D721Med (cell line): Measurements from ENCODE around the gene PLEKHH1.

Experiments used
- DNase-seq: peaks from one replicate; pipeline ENCODE4 v3.0.0; 2011; ENCODE audit warnings: low spot score; ENCODE audit not compliant: insufficient read length
- FAIRE-seq: peaks from 2 replicates; lab custom pipeline; 2011; peaks lifted over from hg19 to GRCh38; lab: Jason Lieb, UNC
- CTCF ChIP-seq: IDR thresholded peaks from 2 replicates; pipeline ENCODE4 v1.5.1; 2012; ENCODE audit warnings: mild to moderate bottlenecking, control low read depth; ENCODE audit not compliant: insufficient read depth; ENCODE audit errors: missing control alignments

The PLEKHH1 gene

GRCh38 chr14:67630938-67631337 is 97.8 kb downstream of the PLEKHH1 start:
- no peak for FAIRE-seq
- no peak for TF ChIP-seq CTCF
- DNase-seq = no peak

- no peak for TF ChIP-seq CTCF
- FAIRE-seq = no peak
Measured at GRCh38 chr14:67633451-67634147, 100.5 kb downstream of the PLEKHH1 start.

GRCh38 chr14:67636361-67636919 is 103.3 kb downstream of the PLEKHH1 start:
- no peak for DNase-seq
- no peak for FAIRE-seq
- TF ChIP-seq CTCF = no peak

More at GRCh38 chr14:67633451-67634147, 100.5 kb downstream of the PLEKHH1 start:
- no peak for DNase-seq

- DNase-seq (no peak), FAIRE-seq (no peak)
- no peak for TF ChIP-seq CTCF
Measured at GRCh38 chr14:67638642-67639041, 105.6 kb downstream of the PLEKHH1 start.
